Esophagus muscularis mucosa (tissue), 4 donors: ENCODE results near the gene CYP2D6.
"Not testable (repeated sequence)": the region's sequence is repeated elsewhere in the genome, so short reads cannot be mapped to it uniquely, and the experiment has no call there.

Source experiments
- EP300 ChIP-seq: sonication (generic); formaldehyde crosslinking; IDR thresholded peaks from one replicate; pipeline ENCODE4 v1.6.1; 2017; ENCODE audit warnings: antibody characterized with exemption
- POLR2A ChIP-seq: fragments of 450-650 bp; IDR thresholded peaks from one replicate; pipeline ENCODE4 v1.6.1; 2017; ENCODE audit warnings: antibody characterized with exemption, moderate library complexity, mild to moderate bottlenecking, low read depth
- POLR2AphosphoS5 ChIP-seq, 2 donors: sonication (generic); formaldehyde crosslinking; IDR thresholded peaks; one replicate each; pipeline ENCODE4 v1.6.1; 2017; ENCODE audit warnings: antibody characterized with exemption in 2 of 2
- TF ChIP-seq, protein P1 (sequence below), 3 experiments: fragments of 200-600 bp in 2 of 3; fragments of 450-650 bp in 1 of 3; sonication (generic) in 2 of 3; IDR thresholded peaks; one replicate each; pipeline ENCODE4 v1.5.1; 2017 to 2019; ENCODE audit warnings: antibody characterized with exemption in 3 of 3, mild to moderate bottlenecking in 2 of 3, moderate library complexity in 1 of 3

- TF ChIP-seq, protein P1, sequence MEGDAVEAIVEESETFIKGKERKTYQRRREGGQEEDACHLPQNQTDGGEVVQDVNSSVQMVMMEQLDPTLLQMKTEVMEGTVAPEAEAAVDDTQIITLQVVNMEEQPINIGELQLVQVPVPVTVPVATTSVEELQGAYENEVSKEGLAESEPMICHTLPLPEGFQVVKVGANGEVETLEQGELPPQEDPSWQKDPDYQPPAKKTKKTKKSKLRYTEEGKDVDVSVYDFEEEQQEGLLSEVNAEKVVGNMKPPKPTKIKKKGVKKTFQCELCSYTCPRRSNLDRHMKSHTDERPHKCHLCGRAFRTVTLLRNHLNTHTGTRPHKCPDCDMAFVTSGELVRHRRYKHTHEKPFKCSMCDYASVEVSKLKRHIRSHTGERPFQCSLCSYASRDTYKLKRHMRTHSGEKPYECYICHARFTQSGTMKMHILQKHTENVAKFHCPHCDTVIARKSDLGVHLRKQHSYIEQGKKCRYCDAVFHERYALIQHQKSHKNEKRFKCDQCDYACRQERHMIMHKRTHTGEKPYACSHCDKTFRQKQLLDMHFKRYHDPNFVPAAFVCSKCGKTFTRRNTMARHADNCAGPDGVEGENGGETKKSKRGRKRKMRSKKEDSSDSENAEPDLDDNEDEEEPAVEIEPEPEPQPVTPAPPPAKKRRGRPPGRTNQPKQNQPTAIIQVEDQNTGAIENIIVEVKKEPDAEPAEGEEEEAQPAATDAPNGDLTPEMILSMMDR (IDR thresholded peaks at IDR 0.05): not testable (repeated sequence)
- TF ChIP-seq POLR2A; POLR2AphosphoS5 (IDR thresholded peaks at IDR 0.05); EP300: not testable (repeated sequence)
Measured at GRCh38 chr22:42128007-42128406, 2.6 kb downstream of the CYP2D6 start.
